Measurements from ENCODE around the gene MYH16.

The MYH16 gene

GRCh38 chr7:99238558-99239341 is 33.9 kb upstream of the MYH16 start:
- no peak for TF ChIP-seq CTCF (IDR thresholded peaks at IDR 0.05; ENCODE audit: low read length, missing control alignments)
- DNase-seq (ENCODE audit: low read depth), result no peak
- no peak overlapping the region for H3K4me3 ChIP-seq (replicated peaks; ENCODE audit: low read depth, low read length)

DNA sequence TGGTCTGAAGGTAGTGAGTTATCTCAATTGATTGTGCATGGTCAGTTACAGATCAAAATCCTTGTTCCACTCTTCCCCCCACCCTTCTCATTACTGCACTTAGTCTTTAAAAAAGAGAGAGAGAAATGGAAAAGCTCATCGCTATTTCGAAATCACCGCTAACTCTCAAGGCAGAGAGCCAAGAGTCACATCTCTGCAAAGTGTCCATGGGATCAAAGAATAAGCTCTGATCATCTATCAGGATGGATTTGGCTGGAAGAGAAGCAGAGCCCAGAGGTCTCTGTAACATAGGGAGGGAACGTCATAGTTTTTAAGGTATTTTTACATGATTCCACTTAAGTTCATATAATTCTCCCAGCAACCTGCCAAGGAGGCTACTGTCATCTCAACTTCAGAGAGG is 30.0 kb upstream of the MYH16 start:
- H3K4me3 ChIP-seq (replicated peaks; ENCODE audit: low read depth, low read length), result no peak overlapping the region
- DNase-seq (ENCODE audit: low read depth), result no peak
- TF ChIP-seq CTCF (IDR thresholded peaks at IDR 0.05; ENCODE audit: low read length, missing control alignments), result no peak

DNA sequence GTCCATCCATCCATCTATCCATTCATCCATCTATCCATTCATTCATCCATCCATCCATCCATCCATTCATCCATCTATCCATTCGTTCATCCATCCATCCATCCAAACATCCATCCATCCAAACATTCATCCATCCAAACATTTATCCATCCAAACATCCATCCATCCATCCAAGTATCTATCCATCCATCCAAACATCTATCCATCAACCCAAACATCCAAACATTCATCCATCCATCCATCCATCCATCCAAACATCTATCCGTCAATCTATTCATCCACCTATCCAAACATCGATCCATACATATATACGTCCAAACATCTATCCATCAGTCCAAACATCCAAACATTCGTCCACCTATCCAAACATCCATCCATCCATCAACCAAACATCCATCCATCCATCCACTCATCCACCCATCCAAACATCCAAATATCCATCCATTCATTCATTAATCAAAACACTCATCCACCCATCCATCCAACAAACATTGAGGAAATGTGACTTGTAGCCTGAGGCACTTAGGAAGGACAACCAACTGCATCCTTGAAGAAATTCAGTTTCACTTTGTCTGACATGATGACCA is 28.8 kb upstream of the MYH16 start:
- no peak overlapping the region for H3K4me3 ChIP-seq (replicated peaks; ENCODE audit: low read depth, low read length)
- TF ChIP-seq CTCF (IDR thresholded peaks at IDR 0.05; ENCODE audit: low read length, missing control alignments), result no peak
- DNase-seq (ENCODE audit: low read depth), result no peak

DNA sequence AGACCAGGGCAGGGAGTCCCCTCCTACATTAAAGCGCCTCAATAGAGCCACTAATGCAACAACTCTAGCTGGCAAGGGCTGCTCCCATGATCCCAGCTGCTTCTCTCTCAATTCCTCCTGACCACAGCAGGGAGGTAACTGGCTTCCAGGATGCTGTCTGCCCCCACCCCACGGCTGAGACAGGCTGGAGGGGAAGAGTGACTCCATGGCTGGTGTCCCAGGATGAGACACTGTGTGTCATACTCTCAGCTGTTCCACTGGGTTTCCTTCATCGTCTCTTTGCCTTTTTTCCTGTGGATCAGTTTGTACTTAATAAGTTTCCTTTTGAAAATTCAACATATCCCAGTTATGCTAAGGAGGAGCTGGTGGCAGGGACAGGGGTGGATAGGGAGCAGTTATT is 27.7 kb upstream of the MYH16 start:
- H3K4me3 ChIP-seq (replicated peaks; ENCODE audit: low read depth, low read length), result no peak overlapping the region
- no peak for TF ChIP-seq CTCF (IDR thresholded peaks at IDR 0.05; ENCODE audit: low read length, missing control alignments)
- no peak for DNase-seq (ENCODE audit: low read depth)

GRCh38 chr7:99248391-99249095 is 24.1 kb upstream of the MYH16 start:
- no peak for TF ChIP-seq CTCF (IDR thresholded peaks at IDR 0.05; ENCODE audit: low read length, missing control alignments)
- no peak for DNase-seq (ENCODE audit: low read depth)
- no peak overlapping the region for H3K4me3 ChIP-seq (replicated peaks; ENCODE audit: low read depth, low read length)

DNA sequence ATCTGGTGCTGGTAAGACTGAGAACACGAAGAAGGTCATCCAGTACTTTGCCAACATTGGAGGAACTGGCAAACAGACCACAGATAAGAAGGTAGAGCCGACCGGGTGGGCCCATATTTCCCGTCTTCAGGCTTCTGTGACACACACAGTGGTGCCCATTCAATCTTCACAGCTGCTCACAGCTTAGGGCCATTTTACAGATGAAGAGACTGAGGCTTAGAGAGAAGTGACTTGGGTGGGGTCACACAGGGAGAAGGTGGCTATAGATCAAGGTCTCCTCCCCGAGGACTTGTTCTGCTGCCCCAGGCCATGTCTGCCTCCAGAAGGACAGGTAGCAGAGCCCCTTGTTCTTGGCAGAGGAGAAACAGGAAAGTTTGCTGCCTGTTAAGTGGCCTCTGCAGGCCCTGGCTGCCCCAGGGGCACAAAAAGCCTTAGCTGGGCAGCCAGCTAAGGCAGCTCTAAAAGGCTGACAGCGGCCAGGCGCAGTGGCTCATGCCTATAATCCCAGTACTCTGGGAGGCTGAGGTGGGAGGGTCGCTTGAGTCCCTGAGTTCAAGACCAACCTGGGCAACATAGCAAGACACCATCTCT is 22.6 kb upstream of the MYH16 start:
- no peak overlapping the region for H3K4me3 ChIP-seq (replicated peaks; ENCODE audit: low read depth, low read length)
- TF ChIP-seq CTCF (IDR thresholded peaks at IDR 0.05; ENCODE audit: low read length, missing control alignments), result no peak
- no peak for DNase-seq (ENCODE audit: low read depth)
